IMR-90 (cell line): ENCODE measurements around the gene EXOC6B.

ENCODE experiments used
- CEBPB ChIP-seq: IDR thresholded peaks from 2 replicates; pipeline ENCODE4 v1.6.1; 2012; ENCODE audit warnings: low read depth, low read length, improper control_type of control experiment
- MXI1 ChIP-seq: IDR thresholded peaks from 2 replicates; pipeline ENCODE4 v1.6.1; 2012; ENCODE audit warnings: low read depth, mild to moderate bottlenecking, low read length, moderate library complexity, borderline replicate concordance
- POLR2A ChIP-seq: IDR thresholded peaks from 2 replicates; pipeline ENCODE4 v1.6.1; 2012; ENCODE audit warnings: mild to moderate bottlenecking, low read depth, low read length
- RAD21 ChIP-seq: IDR thresholded peaks from 2 replicates; pipeline ENCODE4 v1.6.1; 2012; ENCODE audit warnings: low read length, improper control_type of control experiment
- RCOR1 ChIP-seq: IDR thresholded peaks from 2 replicates; pipeline ENCODE4 v1.6.1; 2012; ENCODE audit warnings: mild to moderate bottlenecking, low read length, improper control_type of control experiment; ENCODE audit not compliant: insufficient replicate concordance
- RFX5 ChIP-seq: IDR thresholded peaks from 2 replicates; pipeline ENCODE4 v1.8.0; 2012; ENCODE audit warnings: low read depth, mild to moderate bottlenecking, low read length, moderate library complexity
- SMC3 ChIP-seq: fragments of 150-350 bp; IDR thresholded peaks from 2 replicates; pipeline ENCODE4 v1.6.1; 2016; ENCODE audit warnings: low read depth, mild to moderate bottlenecking, antibody characterized with exemption, low read length, moderate library complexity
- USF2 ChIP-seq: fragments of 150-350 bp; IDR thresholded peaks from 2 replicates; pipeline ENCODE4 v1.6.1; 2017; ENCODE audit warnings: mild to moderate bottlenecking, antibody characterized with exemption, low read length, low read depth
- TF ChIP-seq, protein P1 (sequence below): conservative IDR thresholded peaks from 2 replicates; pipeline ENCODE4 v1.5.1; 2012; ENCODE audit warnings: mild to moderate bottlenecking, low read depth, low read length, improper control_type of control experiment

DNA sequence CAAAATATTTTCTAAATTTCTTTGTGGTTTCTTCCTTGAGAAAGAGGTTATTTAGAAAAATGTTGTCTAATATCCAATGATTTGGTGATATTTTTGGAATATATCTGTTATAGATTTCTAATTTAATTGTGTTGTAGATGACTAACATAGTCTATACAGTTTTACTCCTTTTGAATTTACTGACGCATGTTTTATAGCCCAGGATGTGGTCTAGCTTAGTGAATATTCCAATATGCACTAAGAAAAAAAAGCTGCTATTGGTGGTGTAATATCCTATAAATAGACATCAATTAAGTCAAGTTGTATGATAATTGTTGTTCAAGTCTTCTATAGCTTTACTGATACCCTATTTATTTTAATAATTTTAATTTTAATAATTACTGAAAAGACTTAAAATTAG lies 437.6 kb downstream of the EXOC6B start:
- no peak for TF ChIP-seq POLR2A
- no peak for TF ChIP-seq MXI1
- no peak for TF ChIP-seq RCOR1
- TF ChIP-seq, protein P1, sequence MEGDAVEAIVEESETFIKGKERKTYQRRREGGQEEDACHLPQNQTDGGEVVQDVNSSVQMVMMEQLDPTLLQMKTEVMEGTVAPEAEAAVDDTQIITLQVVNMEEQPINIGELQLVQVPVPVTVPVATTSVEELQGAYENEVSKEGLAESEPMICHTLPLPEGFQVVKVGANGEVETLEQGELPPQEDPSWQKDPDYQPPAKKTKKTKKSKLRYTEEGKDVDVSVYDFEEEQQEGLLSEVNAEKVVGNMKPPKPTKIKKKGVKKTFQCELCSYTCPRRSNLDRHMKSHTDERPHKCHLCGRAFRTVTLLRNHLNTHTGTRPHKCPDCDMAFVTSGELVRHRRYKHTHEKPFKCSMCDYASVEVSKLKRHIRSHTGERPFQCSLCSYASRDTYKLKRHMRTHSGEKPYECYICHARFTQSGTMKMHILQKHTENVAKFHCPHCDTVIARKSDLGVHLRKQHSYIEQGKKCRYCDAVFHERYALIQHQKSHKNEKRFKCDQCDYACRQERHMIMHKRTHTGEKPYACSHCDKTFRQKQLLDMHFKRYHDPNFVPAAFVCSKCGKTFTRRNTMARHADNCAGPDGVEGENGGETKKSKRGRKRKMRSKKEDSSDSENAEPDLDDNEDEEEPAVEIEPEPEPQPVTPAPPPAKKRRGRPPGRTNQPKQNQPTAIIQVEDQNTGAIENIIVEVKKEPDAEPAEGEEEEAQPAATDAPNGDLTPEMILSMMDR = no peak
- TF ChIP-seq CEBPB = no peak
- TF ChIP-seq SMC3 = no peak
- TF ChIP-seq RFX5 = no peak
- TF ChIP-seq RAD21 = no peak
- no peak for TF ChIP-seq USF2
